ENCODE data around the gene TRABD2A. TPM values are rescaled to one million over a fixed set of nuclear protein-coding genes. Genes with fewer than 3 reads are reported as not detected.

TRABD2A gene
- total and polyA plus RNA-seq, 9 of the 15 experiments (the other 6 are each of a cell fraction or from before 2014, with no cell fraction given): 0.07 to 0.45 (median 0.25) TPM

- POLR2A ChIA-PET: interaction anchor here (0.5 kb wide), 1 partner anchor 59 kb away, joined by 3 read pairs; no protein-coding TSS in a partner anchor
These were observed 33.4 kb downstream of the TRABD2A start for GRCh38 chr2:84847326-84848050.

More at GRCh38 chr2:84847326-84848050, 33.4 kb downstream of the TRABD2A start:
- Histone ChIP-seq H2AFZ (ENCODE audit: low read depth, low read length) (no peak overlapping the region), H3K4me3 (no peak overlapping the region), H3K4me1 (replicated peaks in 1 of 2; ENCODE audit: control insufficient read depth in 2 of 2, insufficient read depth in 2 of 2, low read length in 2 of 2) (no peaks in the 10 kb centered on the region), H3K79me2 (ENCODE audit: control insufficient read depth, insufficient read depth, low read length) (no peaks in the 10 kb centered on the region), H3K36me3 (ENCODE audit: control insufficient read depth, insufficient read depth, low read length) (no peaks in the 10 kb centered on the region), H4K20me1 (replicated peaks; ENCODE audit: control insufficient read depth, insufficient read depth, low read length) (no peaks in the 10 kb centered on the region), H3K9me1 (ENCODE audit: control insufficient read depth, insufficient read depth, low read length) (no peaks in the 10 kb centered on the region), H3K27ac (ENCODE audit: extremely low read depth, low read depth, low read length) (no peak overlapping the region), H3K4me2 (ENCODE audit: insufficient read depth, low read length) (no peak overlapping the region), H3K27me3 (ENCODE audit: control insufficient read depth in 2 of 2, insufficient read depth in 2 of 2, low read length in 2 of 2) (peaks cover 4 to 22% of the 10 kb centered on the region in 2 experiments; a peak in 4 of 5 replicates), H3K9me3 (replicated peaks; ENCODE audit: control insufficient read depth, insufficient read depth, low read depth, low read length) (no peaks in the 10 kb centered on the region), H3K9ac (ENCODE audit: insufficient read depth in 1 of 2, low read depth in 2 of 2, low read length in 2 of 2) (no peak overlapping the region)
- intact Hi-C loops (cut with micrococcal nuclease): no loop called here
- no peak for DNase-seq (ENCODE audit: extremely low read depth in 1 of 4, low spot score in 3 of 4)
- TF ChIP-seq CHD2 (IDR thresholded peaks at IDR 0.05; ENCODE audit: low read depth, low read length) (no peak), DEAF1 (CRISPR knock-in tag; IDR thresholded peaks at IDR 0.05) (no peak), PHF21A (IDR thresholded peaks at IDR 0.05; ENCODE audit: borderline replicate concordance, low read depth) (no peak), SRSF9 (IDR thresholded peaks at IDR 0.05; ENCODE audit: borderline replicate concordance, low read depth, low read length) (no peak), POLR3G (IDR thresholded peaks at IDR 0.05; ENCODE audit: extremely low read depth, insufficient read length, insufficient replicate concordance) (no peak), ARID1B (IDR thresholded peaks at IDR 0.05) (no peak), ZNF707 (CRISPR knock-in tag; conservative IDR thresholded peaks at IDR 0.05) (no peak), TGIF2 (CRISPR knock-in tag; IDR thresholded peaks at IDR 0.05) (no peak), SNIP1 (IDR thresholded peaks at IDR 0.05; ENCODE audit: low read depth) (no peak)
- CTCF ChIA-PET (ENCODE audit: low intra/inter-chr PET ratio): no interaction called here
- no peak for FAIRE-seq
- ATAC-seq: no peak
- in situ Hi-C loops (cut with MboI): no loop called here
- 1% methylated on average over 5 of the region's 5 CpGs for WGBS (ENCODE audit: insufficient coverage, low coverage, missing lambda C conversion rate)
- BruUV-seq (replicated peaks): no TSS peak
